Breast epithelium (tissue), 3 donors: Measurements from ENCODE around the gene PCSK4.

Source experiments
- POLR2A ChIP-seq: fragments of 450-650 bp; IDR thresholded peaks from one replicate; pipeline ENCODE4 v1.6.1; 2016; ENCODE audit warnings: antibody characterized with exemption, mild to moderate bottlenecking, moderate library complexity
- TF ChIP-seq, protein P1 (sequence below), 3 donors: fragments of 450-650 bp; IDR thresholded peaks; one replicate each; pipeline ENCODE4 v1.5.1; 2016 to 2017; ENCODE audit warnings: antibody characterized with exemption in 3 of 3, mild to moderate bottlenecking in 3 of 3, moderate library complexity in 3 of 3

DNA sequence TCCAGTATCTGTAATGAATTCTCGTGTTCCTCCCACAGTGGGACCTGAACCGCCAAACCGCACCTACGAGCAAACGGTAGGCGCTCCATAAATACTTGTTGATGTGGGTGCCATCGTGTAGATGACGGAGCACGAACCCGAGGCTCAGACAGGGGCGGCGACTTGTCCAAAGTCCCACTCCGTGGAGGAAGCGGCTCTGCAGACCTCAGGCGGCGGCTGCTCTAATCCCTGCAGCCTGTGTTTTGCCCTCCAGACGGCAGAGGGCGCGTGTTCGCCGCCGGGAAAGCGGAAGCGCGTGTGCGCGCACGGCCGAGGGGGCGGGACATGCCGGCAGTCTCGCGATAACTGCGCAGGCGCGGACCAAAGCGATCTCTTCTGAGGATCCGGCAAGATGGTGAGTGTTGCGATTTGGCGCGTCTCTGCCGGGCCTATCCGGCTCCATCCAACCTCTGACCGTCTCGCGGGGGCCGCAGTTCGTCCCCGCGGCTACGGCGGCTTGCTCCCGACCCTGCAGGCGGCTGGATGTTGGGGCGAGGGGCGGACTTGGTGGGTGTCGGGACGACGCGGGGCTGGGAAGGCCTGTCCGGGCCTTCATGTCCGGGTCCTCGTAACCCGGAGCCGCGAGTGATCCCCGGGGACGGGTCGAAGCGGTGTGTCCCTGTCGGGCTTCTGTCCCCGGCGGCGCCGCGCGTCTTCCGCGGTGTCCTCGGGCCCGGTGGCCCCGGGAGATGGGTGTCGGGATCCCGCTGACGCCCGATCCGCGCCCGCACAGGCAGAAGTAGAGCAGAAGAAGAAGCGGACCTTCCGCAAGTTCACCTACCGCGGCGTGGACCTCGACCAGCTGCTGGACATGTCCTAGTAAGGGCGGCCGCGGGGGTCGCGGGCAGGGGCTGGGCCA lies 51.9 kb downstream of the PCSK4 start, which contains the start of gene RPS15:
- TF ChIP-seq, protein P1, sequence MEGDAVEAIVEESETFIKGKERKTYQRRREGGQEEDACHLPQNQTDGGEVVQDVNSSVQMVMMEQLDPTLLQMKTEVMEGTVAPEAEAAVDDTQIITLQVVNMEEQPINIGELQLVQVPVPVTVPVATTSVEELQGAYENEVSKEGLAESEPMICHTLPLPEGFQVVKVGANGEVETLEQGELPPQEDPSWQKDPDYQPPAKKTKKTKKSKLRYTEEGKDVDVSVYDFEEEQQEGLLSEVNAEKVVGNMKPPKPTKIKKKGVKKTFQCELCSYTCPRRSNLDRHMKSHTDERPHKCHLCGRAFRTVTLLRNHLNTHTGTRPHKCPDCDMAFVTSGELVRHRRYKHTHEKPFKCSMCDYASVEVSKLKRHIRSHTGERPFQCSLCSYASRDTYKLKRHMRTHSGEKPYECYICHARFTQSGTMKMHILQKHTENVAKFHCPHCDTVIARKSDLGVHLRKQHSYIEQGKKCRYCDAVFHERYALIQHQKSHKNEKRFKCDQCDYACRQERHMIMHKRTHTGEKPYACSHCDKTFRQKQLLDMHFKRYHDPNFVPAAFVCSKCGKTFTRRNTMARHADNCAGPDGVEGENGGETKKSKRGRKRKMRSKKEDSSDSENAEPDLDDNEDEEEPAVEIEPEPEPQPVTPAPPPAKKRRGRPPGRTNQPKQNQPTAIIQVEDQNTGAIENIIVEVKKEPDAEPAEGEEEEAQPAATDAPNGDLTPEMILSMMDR (IDR thresholded peaks at IDR 0.05): peak; percentile 88 to 98 (median 90)
- peak; percentile 86 for TF ChIP-seq POLR2A
